Progenitor cell of endocrine pancreas (in vitro differentiated cells): ENCODE data around the gene STARD13. TPM values are rescaled to one million over a fixed set of nuclear protein-coding genes. Genes with fewer than 3 reads are reported as not detected.

ENCODE experiments used
- DNase-seq: peaks from one replicate; pipeline ENCODE4 v3.0.0; 2021; ENCODE audit warnings: low spot score; ENCODE audit not compliant: unreplicated experiment
- H3K27ac Mint-ChIP-seq: 2 replicates; pipeline ENCODE4 v1.8.0; 2021; ENCODE audit warnings: mild to moderate bottlenecking, moderate library complexity, mixed read lengths
- H3K27me3 Mint-ChIP-seq: 2 replicates; pipeline ENCODE4 v1.8.0; 2021; ENCODE audit warnings: mixed read lengths
- H3K36me3 Mint-ChIP-seq: 2 replicates; pipeline ENCODE4 v1.8.0; 2022; ENCODE audit warnings: mixed read lengths; ENCODE audit not compliant: insufficient read depth
- H3K4me1 Mint-ChIP-seq: 2 replicates; pipeline ENCODE4 v1.8.0; 2021; ENCODE audit warnings: low read depth, mixed read lengths
- H3K4me3 Mint-ChIP-seq: 2 replicates; pipeline ENCODE4 v1.8.0; 2021; ENCODE audit warnings: low read depth, mild to moderate bottlenecking, moderate library complexity, mixed read lengths
- H3K9me3 Mint-ChIP-seq: 2 replicates; pipeline ENCODE4 v1.8.0; 2021; ENCODE audit warnings: low read depth, mixed read lengths
- CTCF ChIP-seq: fragments of 200-600 bp; sonication (generic); IDR thresholded peaks from one replicate; pipeline ENCODE4 v1.5.0; 2021; ENCODE audit warnings: antibody characterized with exemption, mild to moderate bottlenecking; ENCODE audit not compliant: unreplicated experiment
- total RNA-seq: library from RNA; stranded (reverse); gene quantifications from 2 replicates; pipeline ENCODE4 v1.2.1, GENCODE V29; 2021

STARD13 gene
- total RNA-seq, 1 donor from 2014 or later, result 11.7 TPM

DNA sequence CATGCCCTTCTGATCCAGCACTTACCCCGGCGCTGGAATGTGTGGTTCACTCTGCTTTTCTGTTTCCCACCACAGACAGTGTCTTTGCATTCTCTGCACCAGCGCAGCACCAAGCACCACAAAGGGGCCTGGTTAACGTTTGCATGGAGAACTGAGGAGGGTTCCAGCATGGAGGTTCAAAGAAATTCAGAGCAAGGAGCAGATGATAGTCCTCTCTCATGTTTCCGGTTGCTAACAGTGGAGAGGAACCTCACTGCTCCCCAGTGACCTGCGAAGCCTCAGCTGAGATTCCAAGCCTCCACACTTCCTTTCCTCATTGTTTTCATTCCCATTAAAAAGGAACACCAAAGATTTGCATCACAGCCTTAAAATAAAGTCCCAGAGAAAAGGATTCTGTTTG, 99.7 kb downstream of the STARD13 start:
- Mint-ChIP-seq H3K4me3 (no peak overlapping the region), H3K27me3 (peaks cover 9% of the 10 kb centered on the region), H3K27ac (no peak overlapping the region), H3K36me3 (no peaks in the 10 kb centered on the region), H3K9me3 (no peaks in the 10 kb centered on the region), H3K4me1 (peaks cover 14% of the 10 kb centered on the region)
- TF ChIP-seq CTCF, result no peak
- DNase-seq, result no peak

GRCh38 chr13:33184530-33184929, 101.0 kb downstream of the STARD13 start:
- no peak for DNase-seq
- Mint-ChIP-seq H3K27ac (no peak overlapping the region), H3K4me1 (peaks cover 25% of the 10 kb centered on the region), H3K27me3 (peaks cover 7% of the 10 kb centered on the region), H3K4me3 (no peak overlapping the region), H3K9me3 (no peaks in the 10 kb centered on the region), H3K36me3 (no peaks in the 10 kb centered on the region)
- no peak for TF ChIP-seq CTCF

DNA sequence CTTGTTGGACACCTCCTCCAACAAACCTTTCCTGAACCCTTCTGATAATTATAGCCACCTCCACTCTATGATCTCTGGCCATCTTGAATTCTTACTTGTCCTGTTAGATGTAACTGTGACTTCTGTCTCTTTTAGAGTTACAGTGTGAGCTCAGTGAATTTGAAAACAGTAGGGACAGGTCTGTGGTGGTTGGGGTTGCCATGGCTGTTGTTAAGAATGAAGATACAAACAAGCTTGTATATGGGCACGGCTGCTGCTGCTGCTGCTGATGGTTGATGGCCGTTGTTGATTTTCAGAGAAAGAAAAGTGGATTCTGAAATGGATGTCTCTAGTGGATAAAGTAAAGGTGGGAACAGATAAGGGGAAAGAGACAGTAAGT, 101.5 kb downstream of the STARD13 start:
- Mint-ChIP-seq H3K27me3 (peaks cover 6% of the 10 kb centered on the region), H3K4me1 (peaks cover 25% of the 10 kb centered on the region), H3K4me3 (no peak overlapping the region), H3K36me3 (no peaks in the 10 kb centered on the region), H3K9me3 (no peaks in the 10 kb centered on the region), H3K27ac (no peak overlapping the region)
- no peak for TF ChIP-seq CTCF
- no peak for DNase-seq

- Mint-ChIP-seq H3K4me1 (peaks cover 25% of the 10 kb centered on the region), H3K4me3 (no peak overlapping the region), H3K36me3 (no peaks in the 10 kb centered on the region), H3K27ac (no peak overlapping the region), H3K9me3 (no peaks in the 10 kb centered on the region), H3K27me3 (peaks cover 6% of the 10 kb centered on the region)
- DNase-seq, result no peak
- TF ChIP-seq CTCF, result no peak
Observed at GRCh38 chr13:33183431-33184111, 102.0 kb downstream of the STARD13 start.

GRCh38 chr13:33182729-33183128, 102.8 kb downstream of the STARD13 start:
- H3K9me3 Mint-ChIP-seq, result no peaks in the 10 kb centered on the region
- H3K4me3 Mint-ChIP-seq, result no peak overlapping the region
- H3K27ac Mint-ChIP-seq, result no peak overlapping the region
- no peak for DNase-seq
- no peaks in the 10 kb centered on the region for H3K36me3 Mint-ChIP-seq
- TF ChIP-seq CTCF, result no peak
- peaks cover 6% of the 10 kb centered on the region for H3K27me3 Mint-ChIP-seq
- peaks cover 25% of the 10 kb centered on the region for H3K4me1 Mint-ChIP-seq
